ENCODE results near the gene PDE6B.
A peak's percentile ranks its signal among the peaks of the same experiment; 100 is the strongest.

Gene PDE6B

DNA sequence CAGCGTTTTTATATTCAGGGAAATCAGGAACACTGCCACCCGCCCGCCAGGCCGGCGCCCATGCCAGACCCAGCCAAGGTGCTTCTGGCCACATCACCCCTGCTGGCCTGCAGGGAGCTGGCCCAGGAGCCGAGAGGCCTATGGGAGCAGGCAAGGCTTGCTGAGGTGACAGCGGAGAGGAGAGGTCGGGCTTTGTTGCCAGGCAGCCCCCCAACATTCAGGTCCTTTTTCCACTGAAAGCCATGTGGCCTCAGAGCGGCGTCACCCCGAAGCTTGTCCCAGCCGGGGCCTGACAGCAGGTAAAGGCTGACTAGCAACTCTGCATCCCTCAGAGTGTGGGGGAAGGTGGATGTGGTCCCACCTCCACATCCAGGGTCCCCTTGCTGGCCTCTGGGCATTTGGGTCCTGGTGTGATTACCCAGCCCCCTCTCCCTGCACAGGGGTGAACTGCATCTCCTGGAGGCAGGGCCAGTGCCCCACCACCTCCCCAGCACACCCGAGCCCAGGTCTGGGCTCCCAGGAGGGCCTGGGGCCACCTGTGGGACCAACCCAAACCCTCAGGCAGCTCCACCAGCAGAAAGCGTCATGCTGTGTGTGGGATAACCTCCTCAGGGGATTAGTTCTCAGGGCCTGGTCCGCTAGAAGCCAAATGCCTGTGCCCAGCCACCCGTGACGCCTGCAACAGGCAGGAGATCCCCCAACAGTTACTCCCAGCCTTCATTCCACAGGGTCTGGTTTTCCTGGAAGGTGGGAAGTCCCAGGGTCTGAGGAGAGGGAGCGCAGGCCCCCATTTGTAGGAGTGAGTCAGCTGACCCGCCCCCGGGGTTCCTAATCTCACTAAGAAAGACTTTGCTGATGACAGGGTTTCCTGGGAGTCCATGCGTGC lies at the start of gene PDE6B:
TSS of gene PDE6B (plus strand) at position 869 of the 886 bp plus-strand sequence. CDS start 54 bp downstream, outside the sequence.
- no peak for DNase-seq (ENCODE audit: low read depth in 2 of 2)

DNA sequence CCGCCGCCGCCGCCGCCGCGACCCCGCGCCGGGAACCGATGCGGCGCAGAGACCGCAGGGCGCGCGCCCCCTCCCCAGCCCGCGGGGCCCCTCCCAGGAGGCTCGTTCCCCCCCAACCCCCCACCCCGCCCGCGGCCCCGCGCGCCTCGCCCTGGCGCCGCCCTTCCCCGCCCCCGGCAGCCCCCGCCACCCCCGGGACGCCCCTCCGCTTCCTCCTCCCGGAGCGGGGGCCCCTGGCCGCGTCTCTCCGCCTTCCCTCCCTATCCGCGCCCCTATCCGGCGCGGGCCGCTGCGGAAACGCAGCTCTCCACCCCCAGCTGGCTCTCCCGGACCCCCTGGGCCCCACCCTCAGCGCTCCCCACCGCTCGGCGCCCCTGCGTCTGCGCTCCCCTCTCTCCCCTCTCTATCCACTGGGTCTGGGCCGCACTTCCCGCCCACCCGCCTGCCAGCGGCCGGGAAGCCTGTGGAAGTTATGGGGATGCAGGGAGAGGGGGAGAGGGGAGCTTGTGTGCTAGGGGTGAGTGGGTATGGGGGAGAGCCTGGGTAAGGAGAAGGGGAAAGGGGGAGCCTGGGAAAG lies 49.0 kb upstream of the PDE6B start, which contains the start of gene TMEM271:
TSS of gene TMEM271 (minus strand) at position 51 of the 577 bp plus-strand sequence. CDS start 233 bp downstream, outside the sequence.
- no peak for DNase-seq (ENCODE audit: low read depth in 2 of 2)
- H3K4me3 ChIP-seq (replicated peaks in 1 of 2; ENCODE audit: low read depth in 2 of 2, low read length in 2 of 2) = no peak within 1 kb of the TSS
- TF ChIP-seq, protein P1, sequence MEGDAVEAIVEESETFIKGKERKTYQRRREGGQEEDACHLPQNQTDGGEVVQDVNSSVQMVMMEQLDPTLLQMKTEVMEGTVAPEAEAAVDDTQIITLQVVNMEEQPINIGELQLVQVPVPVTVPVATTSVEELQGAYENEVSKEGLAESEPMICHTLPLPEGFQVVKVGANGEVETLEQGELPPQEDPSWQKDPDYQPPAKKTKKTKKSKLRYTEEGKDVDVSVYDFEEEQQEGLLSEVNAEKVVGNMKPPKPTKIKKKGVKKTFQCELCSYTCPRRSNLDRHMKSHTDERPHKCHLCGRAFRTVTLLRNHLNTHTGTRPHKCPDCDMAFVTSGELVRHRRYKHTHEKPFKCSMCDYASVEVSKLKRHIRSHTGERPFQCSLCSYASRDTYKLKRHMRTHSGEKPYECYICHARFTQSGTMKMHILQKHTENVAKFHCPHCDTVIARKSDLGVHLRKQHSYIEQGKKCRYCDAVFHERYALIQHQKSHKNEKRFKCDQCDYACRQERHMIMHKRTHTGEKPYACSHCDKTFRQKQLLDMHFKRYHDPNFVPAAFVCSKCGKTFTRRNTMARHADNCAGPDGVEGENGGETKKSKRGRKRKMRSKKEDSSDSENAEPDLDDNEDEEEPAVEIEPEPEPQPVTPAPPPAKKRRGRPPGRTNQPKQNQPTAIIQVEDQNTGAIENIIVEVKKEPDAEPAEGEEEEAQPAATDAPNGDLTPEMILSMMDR (IDR thresholded peaks at IDR 0.05; ENCODE audit: low read depth, low read length) = no peak

More for the DNA sequence above, at the start of gene PDE6B:
- TF ChIP-seq, protein P1 (IDR thresholded peaks at IDR 0.05; ENCODE audit: low read depth, low read length) = no peak
- H3K4me3 ChIP-seq (replicated peaks in 1 of 2; ENCODE audit: low read depth in 2 of 2, low read length in 2 of 2) = no peak within 1 kb of the TSS

DNA sequence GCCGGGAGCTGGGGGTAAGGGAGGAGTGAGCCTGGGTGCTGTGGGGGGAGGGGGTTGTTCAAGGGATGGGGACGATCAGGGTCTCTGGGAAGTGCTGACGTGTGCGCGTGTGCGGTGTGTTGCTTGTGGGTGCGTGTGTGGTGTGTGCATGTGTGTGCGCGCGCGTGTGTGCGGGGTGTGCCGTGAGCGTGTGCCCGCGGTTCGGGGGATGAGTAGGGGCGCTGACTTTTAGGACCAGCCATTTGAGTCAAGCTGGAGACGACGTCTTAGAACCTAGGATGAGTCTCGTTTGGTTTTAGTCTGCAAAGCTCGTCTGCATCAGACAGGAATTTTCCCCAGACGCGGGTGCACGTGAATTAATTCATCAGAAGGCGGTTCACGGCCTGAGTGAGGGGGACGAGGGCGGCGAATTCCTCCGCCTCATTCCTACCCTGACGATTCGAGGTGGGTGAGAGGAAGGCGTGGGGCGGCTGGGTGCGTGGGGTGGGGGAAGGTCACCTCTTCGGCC lies 48.3 kb upstream of the PDE6B start:
- TF ChIP-seq, protein P1 (IDR thresholded peaks at IDR 0.05; ENCODE audit: low read depth, low read length) = no peak
- no peak overlapping the region for H3K4me3 ChIP-seq (replicated peaks in 1 of 2; ENCODE audit: low read depth in 2 of 2, low read length in 2 of 2)
- no peak for DNase-seq (ENCODE audit: low read depth in 2 of 2)

DNA sequence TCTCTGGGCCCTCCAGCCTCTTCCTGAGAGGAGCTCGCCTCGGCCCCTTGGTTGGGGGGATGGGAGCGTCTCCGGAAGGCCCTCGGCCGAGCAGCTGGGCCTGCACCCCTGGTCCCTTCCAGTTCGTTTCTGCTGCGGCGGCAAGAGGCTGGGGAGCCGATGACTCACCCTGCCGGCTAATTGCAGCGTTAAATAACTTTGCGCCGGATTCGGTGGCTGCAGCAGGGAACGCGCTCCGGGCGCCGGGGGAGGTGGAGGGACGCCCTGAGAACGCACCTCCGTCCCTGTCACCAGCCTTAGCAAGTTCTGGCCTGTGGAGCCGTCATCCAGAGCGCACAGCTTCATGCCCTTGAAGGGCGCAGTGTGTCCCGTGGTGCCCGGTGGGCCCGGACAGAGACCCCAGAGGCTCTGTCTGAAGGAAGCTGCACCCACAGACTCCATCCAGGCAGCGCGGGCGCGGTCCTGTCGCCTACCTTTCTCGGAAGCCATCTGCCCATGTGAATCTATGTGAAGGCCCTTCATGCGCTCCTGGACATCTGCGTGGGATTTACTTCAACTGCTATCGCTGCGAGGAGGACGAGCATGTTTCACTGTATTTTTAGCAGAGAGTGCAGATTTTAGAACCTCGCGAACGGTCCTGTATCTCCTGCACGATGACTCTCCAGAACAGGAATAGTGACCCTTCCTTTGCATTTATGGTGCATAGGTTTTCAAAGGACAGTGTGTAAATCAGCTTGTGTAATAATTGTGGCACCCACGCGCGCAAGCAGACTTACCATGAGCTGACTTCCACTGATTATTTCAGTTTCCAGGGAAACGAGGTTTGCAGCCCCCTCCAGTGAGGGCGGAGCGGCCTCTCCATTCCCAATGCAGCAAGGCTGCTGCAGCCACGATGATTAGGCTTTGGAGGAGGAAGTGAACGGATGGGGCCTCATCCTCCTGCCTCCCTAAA lies 47.6 kb upstream of the PDE6B start:
- TF ChIP-seq, protein P1 (IDR thresholded peaks at IDR 0.05; ENCODE audit: low read depth, low read length) = no peak
- DNase-seq (ENCODE audit: low read depth in 2 of 2) = peak; percentile 6 to 8
- H3K4me3 ChIP-seq (replicated peaks in 1 of 2; ENCODE audit: low read depth in 2 of 2, low read length in 2 of 2) = no peak overlapping the region

DNA sequence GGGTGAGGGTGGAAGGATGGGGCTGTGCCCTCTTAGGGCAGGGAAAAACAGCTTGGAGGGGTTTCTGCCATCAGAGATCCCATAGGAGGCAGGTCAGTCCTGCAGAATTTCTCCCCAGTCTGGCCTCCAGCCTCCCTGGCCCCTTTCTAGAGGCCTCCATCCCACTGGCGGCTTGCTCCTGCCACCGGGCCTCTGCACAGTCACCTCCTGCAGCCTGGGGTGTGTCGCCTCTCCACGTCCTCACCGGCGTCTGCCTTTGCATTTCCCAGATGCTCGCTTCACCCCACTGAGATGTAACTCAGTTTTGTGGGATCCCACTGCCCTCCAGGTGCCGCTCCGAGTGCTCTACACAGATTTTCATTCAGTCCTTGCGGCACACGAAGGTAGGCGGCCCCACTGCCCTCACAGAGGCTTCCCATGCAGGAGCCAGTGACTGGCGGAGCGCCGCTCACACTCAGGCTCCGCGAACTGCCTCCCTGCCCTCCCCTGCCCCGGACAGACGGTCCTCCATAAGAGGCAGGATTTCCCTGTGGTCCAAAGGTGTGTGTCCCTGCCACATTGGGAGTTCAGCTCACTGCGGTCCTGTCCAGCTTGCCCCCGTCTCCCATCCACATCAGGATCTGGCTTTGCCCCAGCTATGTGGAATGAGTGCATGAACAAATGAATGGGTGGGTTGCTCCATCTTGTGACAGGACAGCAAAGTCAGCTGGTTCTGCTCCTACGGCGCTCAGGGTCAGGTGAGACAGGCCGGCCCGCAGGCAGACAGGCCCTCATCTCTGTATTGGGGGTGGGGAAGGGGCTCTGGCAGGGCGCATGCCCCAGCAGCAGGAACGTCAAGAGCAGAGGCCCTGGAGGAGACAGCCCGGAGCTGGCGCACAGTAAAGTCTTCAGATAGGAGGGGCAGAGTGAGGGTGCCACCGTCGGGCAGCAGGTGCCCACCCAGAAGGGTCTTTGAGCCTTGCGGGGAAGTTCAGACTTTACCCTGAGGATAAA lies 46.6 kb upstream of the PDE6B start:
- H3K4me3 ChIP-seq (replicated peaks in 1 of 2; ENCODE audit: low read depth in 2 of 2, low read length in 2 of 2) = no peak overlapping the region
- TF ChIP-seq, protein P1 (IDR thresholded peaks at IDR 0.05; ENCODE audit: low read depth, low read length) = no peak
- no peak for DNase-seq (ENCODE audit: low read depth in 2 of 2)

Data from cardiac fibroblast (primary cell).